ENCODE measurements around the gene SOX5. TPM values are rescaled to one million over a fixed set of nuclear protein-coding genes. Genes with fewer than 3 reads are reported as not detected.
"Not testable (repeated sequence)": the region's sequence is repeated elsewhere in the genome, so short reads cannot be mapped to it uniquely, and the experiment has no call there.

SOX5 gene
- total and polyA plus RNA-seq, 12 donors = 0.17 to 4.3 (median 2.4) TPM

- no peak for DNase-seq
Observed at GRCh38 chr12:23824358-23824757, 125.1 kb downstream of the SOX5 start.

GRCh38 chr12:23822883-23823282 lies 126.6 kb downstream of the SOX5 start:
- H3K27ac ChIP-seq; H3K27me3 ChIP-seq; H3K4me3 ChIP-seq; ATAC-seq; DNase-seq; H3K36me3 ChIP-seq; H3K4me1 ChIP-seq; intact Hi-C loops (cut with DNase I): not testable (repeated sequence)
- H3K9me3 ChIP-seq = peaks cover 0 to 17% (median 0%) of the 10 kb centered on the region in 11 donors

More at GRCh38 chr12:23824358-23824757, 125.1 kb downstream of the SOX5 start:
- WGBS, 2 donors = 80 to 90% methylated on average over 8 of the region's 8 CpGs
- ATAC-seq = no peak
- Histone ChIP-seq H3K4me1 (no peaks in the 10 kb centered on the region), H3K4me3 (no peak overlapping the region), H3K36me3 (no peaks in the 10 kb centered on the region), H3K27ac (no peak overlapping the region), H3K9me3 (peaks cover 0 to 17% (median 0%) of the 10 kb centered on the region in 11 donors), H3K27me3 (no peaks in the 10 kb centered on the region)
- TF ChIP-seq CTCF (IDR thresholded peaks at IDR 0.05) = no peak
- intact Hi-C loops (cut with DNase I) = no loop called here

- H3K4me1 ChIP-seq = no peaks in the 10 kb centered on the region
- H3K36me3 ChIP-seq = no peaks in the 10 kb centered on the region
- intact Hi-C loops (cut with DNase I) = no loop called here
- DNase-seq (no peak), ATAC-seq (no peak)
- TF ChIP-seq CTCF (IDR thresholded peaks at IDR 0.05) = no peak
- 89 to 92% methylated on average over 2 of the region's 2 CpGs for WGBS, 2 donors
- H3K9me3 ChIP-seq = peaks cover 0 to 8% (median 0%) of the 10 kb centered on the region in 11 donors
- no peak overlapping the region for H3K4me3 ChIP-seq
- H3K27ac ChIP-seq = no peak overlapping the region
- no peaks in the 10 kb centered on the region for H3K27me3 ChIP-seq
Observed at GRCh38 chr12:23817345-23817744, 132.1 kb downstream of the SOX5 start.

- ATAC-seq = no peak
- Histone ChIP-seq H3K27ac (no peak overlapping the region), H3K27me3 (no peaks in the 10 kb centered on the region), H3K36me3 (no peaks in the 10 kb centered on the region), H3K4me3 (no peak overlapping the region), H3K4me1 (no peaks in the 10 kb centered on the region), H3K9me3 (peaks cover 0 to 4% (median 0%) of the 10 kb centered on the region in 11 donors)
- no peak for DNase-seq
- WGBS, 2 donors = 90 to 91% methylated on average over 4 of the region's 4 CpGs
- no peak for TF ChIP-seq CTCF (IDR thresholded peaks at IDR 0.05)
- intact Hi-C loops (cut with DNase I) = no loop called here
Observed at GRCh38 chr12:23816394-23816851, 133.0 kb downstream of the SOX5 start.

- 94% methylated on average over 3 of the region's 3 CpGs for WGBS, 2 donors
- Histone ChIP-seq H3K4me1 (no peaks in the 10 kb centered on the region), H3K4me3 (no peak overlapping the region), H3K36me3 (no peaks in the 10 kb centered on the region), H3K9me3 (no peaks in the 10 kb centered on the region), H3K27ac (no peak overlapping the region), H3K27me3 (no peaks in the 10 kb centered on the region)
- no peak for TF ChIP-seq CTCF (IDR thresholded peaks at IDR 0.05)
- DNase-seq = no peak
- no peak for ATAC-seq
- intact Hi-C loops (cut with DNase I) = no loop called here
Observed at GRCh38 chr12:23815810-23816209, 133.7 kb downstream of the SOX5 start.

Measured in heart right ventricle (tissue), 16 donors.